ENCODE measurements around the gene FABP2. TPM values are rescaled to one million over a fixed set of nuclear protein-coding genes. Genes with fewer than 3 reads are reported as not detected.

The FABP2 gene
- polyA plus RNA-seq, 1 donor from 2014 or later: not detected

GRCh38 chr4:119317990-119318389, 3.9 kb downstream of the FABP2 start:
- Histone ChIP-seq H3K27me3 (ENCODE audit: insufficient read depth, low read depth, low read length) (no peaks in the 10 kb centered on the region), H3K9ac (ENCODE audit: low read length) (no peak overlapping the region), H3K36me3 (ENCODE audit: insufficient read depth, low read length) (no peaks in the 10 kb centered on the region), H3K4me2 (ENCODE audit: low read length) (no peak overlapping the region), H3K4me3 (ENCODE audit: low read length) (no peak overlapping the region), H3K27ac (ENCODE audit: low read length) (no peak overlapping the region), H3K9me2 (ENCODE audit: insufficient read depth, low read length) (no peaks in the 10 kb centered on the region), H2AFZ (ENCODE audit: low read depth, low read length) (no peak overlapping the region), H3K9me3 (ENCODE audit: low read length) (no peaks in the 10 kb centered on the region), H4K20me1 (ENCODE audit: insufficient read depth) (no peaks in the 10 kb centered on the region), H3K79me2 (replicated peaks; ENCODE audit: insufficient read depth, low read length) (no peaks in the 10 kb centered on the region), H3F3A (ENCODE audit: insufficient read depth, low read length, poor library complexity, severe bottlenecking) (no peaks in the 10 kb centered on the region)
- TF ChIP-seq TAF1 (IDR thresholded peaks at IDR 0.05; ENCODE audit: low read depth) (no peak), MXI1 (conservative IDR thresholded peaks at IDR 0.05; ENCODE audit: poor library complexity, severe bottlenecking) (no peak), RAD21 (conservative IDR thresholded peaks at IDR 0.05) (no peak), CTCF (IDR thresholded peaks at IDR 0.05; ENCODE audit: poor library complexity, severe bottlenecking) (no peak), SMC3 (conservative IDR thresholded peaks at IDR 0.05; ENCODE audit: poor library complexity) (no peak), EP300 (conservative IDR thresholded peaks at IDR 0.05; ENCODE audit: poor library complexity, severe bottlenecking) (no peak), EZH2 (IDR thresholded peaks at IDR 0.05; ENCODE audit: borderline replicate concordance, insufficient read depth, low read length, poor library complexity, severe bottlenecking) (no peak), REST (IDR thresholded peaks at IDR 0.05; ENCODE audit: borderline replicate concordance) (no peak), POLR2AphosphoS5 (IDR thresholded peaks at IDR 0.05) (no peak)

GRCh38 chr4:119315036-119315435, 6.9 kb downstream of the FABP2 start:
- TF ChIP-seq REST (IDR thresholded peaks at IDR 0.05; ENCODE audit: borderline replicate concordance) (no peak), CTCF (IDR thresholded peaks at IDR 0.05; ENCODE audit: poor library complexity, severe bottlenecking) (no peak), TAF1 (IDR thresholded peaks at IDR 0.05; ENCODE audit: low read depth) (no peak), POLR2AphosphoS5 (IDR thresholded peaks at IDR 0.05) (no peak), MXI1 (conservative IDR thresholded peaks at IDR 0.05; ENCODE audit: poor library complexity, severe bottlenecking) (no peak), EZH2 (IDR thresholded peaks at IDR 0.05; ENCODE audit: borderline replicate concordance, insufficient read depth, low read length, poor library complexity, severe bottlenecking) (no peak), SMC3 (conservative IDR thresholded peaks at IDR 0.05; ENCODE audit: poor library complexity) (no peak), EP300 (conservative IDR thresholded peaks at IDR 0.05; ENCODE audit: poor library complexity, severe bottlenecking) (no peak), RAD21 (conservative IDR thresholded peaks at IDR 0.05) (no peak)
- Histone ChIP-seq H2AFZ (ENCODE audit: low read depth, low read length) (no peak overlapping the region), H3K36me3 (ENCODE audit: insufficient read depth, low read length) (no peaks in the 10 kb centered on the region)

More at GRCh38 chr4:119315036-119315435, 6.9 kb downstream of the FABP2 start:
- Histone ChIP-seq H3K9me2 (ENCODE audit: insufficient read depth, low read length) (no peaks in the 10 kb centered on the region), H3K27me3 (ENCODE audit: insufficient read depth, low read depth, low read length) (no peaks in the 10 kb centered on the region), H3K4me3 (ENCODE audit: low read length) (no peak overlapping the region), H3K9me3 (ENCODE audit: low read length) (no peaks in the 10 kb centered on the region), H4K20me1 (ENCODE audit: insufficient read depth) (no peaks in the 10 kb centered on the region), H3K4me2 (ENCODE audit: low read length) (no peak overlapping the region), H3K27ac (ENCODE audit: low read length) (no peak overlapping the region), H3K79me2 (replicated peaks; ENCODE audit: insufficient read depth, low read length) (no peaks in the 10 kb centered on the region), H3K9ac (ENCODE audit: low read length) (no peak overlapping the region), H3F3A (ENCODE audit: insufficient read depth, low read length, poor library complexity, severe bottlenecking) (no peaks in the 10 kb centered on the region)
